Endothelial cell of umbilical vein (primary cell): ENCODE measurements around the gene TMEM131.
"Not testable (repeated sequence)": the region's sequence is repeated elsewhere in the genome, so short reads cannot be mapped to it uniquely, and the experiment has no call there.

Experiments
- JUN ChIP-seq: IDR thresholded peaks from 2 replicates; pipeline ENCODE4 v1.6.1; 2011; ENCODE audit warnings: borderline replicate concordance, low read depth; ENCODE audit not compliant: insufficient read length, insufficient read depth
- MYC ChIP-seq: IDR thresholded peaks from one replicate; pipeline ENCODE4 v1.6.1; 2011; ENCODE audit warnings: mild to moderate bottlenecking, low read depth, low read length
- POLR2A ChIP-seq: IDR thresholded peaks from 2 replicates; pipeline ENCODE4 v1.6.1; 2012; ENCODE audit warnings: low read depth, mild to moderate bottlenecking, control low read depth, low read length
- POLR2AphosphoS5 ChIP-seq: IDR thresholded peaks from 2 replicates; pipeline ENCODE4 v1.6.1; 2012; ENCODE audit warnings: low read depth, mild to moderate bottlenecking, control low read depth, low read length, moderate library complexity; ENCODE audit not compliant: insufficient read depth
- TF ChIP-seq, protein P1 (sequence below): IDR thresholded peaks from 2 replicates; pipeline ENCODE4 v1.6.1; 2011; ENCODE audit not compliant: insufficient read depth, insufficient read length

DNA sequence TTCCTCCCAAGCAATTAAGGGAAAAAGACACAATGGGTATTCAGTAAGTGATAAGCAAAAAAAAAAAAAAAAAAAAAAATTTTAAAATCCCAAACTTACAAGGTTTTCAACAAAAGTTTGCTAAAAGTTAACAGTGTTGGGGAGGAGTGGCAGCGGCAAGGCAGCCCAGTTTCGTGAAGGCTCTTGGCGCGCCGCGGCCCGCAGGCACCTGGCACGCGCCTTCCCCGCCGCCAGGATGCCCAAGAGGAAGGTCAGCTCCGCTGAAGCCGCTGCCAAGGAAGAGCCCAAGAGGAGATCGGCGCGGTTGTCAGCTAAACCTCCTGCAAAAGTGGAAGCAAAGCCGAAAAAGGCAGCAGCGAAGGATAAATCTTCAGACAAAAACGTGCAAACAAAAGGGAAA, 168.7 kb downstream of the TMEM131 start:
- TF ChIP-seq JUN, POLR2AphosphoS5, MYC, POLR2A: not testable (repeated sequence)
- TF ChIP-seq, protein P1, sequence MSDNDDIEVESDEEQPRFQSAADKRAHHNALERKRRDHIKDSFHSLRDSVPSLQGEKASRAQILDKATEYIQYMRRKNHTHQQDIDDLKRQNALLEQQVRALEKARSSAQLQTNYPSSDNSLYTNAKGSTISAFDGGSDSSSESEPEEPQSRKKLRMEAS, result not testable (repeated sequence)
